Stimulated activated CD8-positive, alpha-beta memory T cell treated with anti-CD3 and anti-CD28 coated beads, Interleukin-15, amount 100 ng/mL, for 48 hours (primary cell): ENCODE measurements around the gene SLF2.

Experiments used
- DNase-seq, 2 donors: peaks; one replicate each; pipeline ENCODE4 v3.0.0-alpha.2; 2020; ENCODE audit warnings: low read depth in 2 of 2

The SLF2 gene

GRCh38 chr10:100901051-100901450, 11.7 kb upstream of the SLF2 start:
- no peak for DNase-seq

GRCh38 chr10:100902622-100903021, 10.1 kb upstream of the SLF2 start:
- no peak for DNase-seq

GRCh38 chr10:100904917-100905316, 7.8 kb upstream of the SLF2 start:
- DNase-seq: no peak

- DNase-seq: no peak
Measured at GRCh38 chr10:100907175-100907574, 5.6 kb upstream of the SLF2 start.

- no peak for DNase-seq
Measured at GRCh38 chr10:100907773-100908363, 4.9 kb upstream of the SLF2 start.

GRCh38 chr10:100908378-100908777, 4.4 kb upstream of the SLF2 start:
- DNase-seq: no peak

- no peak for DNase-seq
Measured at GRCh38 chr10:100909501-100910263, 3.1 kb upstream of the SLF2 start.

- no peak for DNase-seq
Measured at GRCh38 chr10:100911472-100911871, 1.3 kb upstream of the SLF2 start.

GRCh38 chr10:100912013-100912604, 654 bp upstream of the SLF2 start:
- no peak for DNase-seq

GRCh38 chr10:100913470-100913865, 705 bp downstream of the SLF2 start:
- no peak for DNase-seq

GRCh38 chr10:100917071-100917470, 4.3 kb downstream of the SLF2 start:
- no peak for DNase-seq

GRCh38 chr10:100923580-100923979, 10.8 kb downstream of the SLF2 start:
- DNase-seq: no peak

- no peak for DNase-seq
Measured at GRCh38 chr10:100927266-100927665, 14.5 kb downstream of the SLF2 start.

- no peak for DNase-seq
Measured at GRCh38 chr10:100928039-100928438, 15.3 kb downstream of the SLF2 start.

GRCh38 chr10:100930368-100930767, 17.6 kb downstream of the SLF2 start:
- no peak for DNase-seq

GRCh38 chr10:100934084-100934659, 21.4 kb downstream of the SLF2 start:
- no peak for DNase-seq

GRCh38 chr10:100939763-100940344, 27.1 kb downstream of the SLF2 start:
- no peak for DNase-seq

- no peak for DNase-seq
Measured at GRCh38 chr10:100942229-100942628, 29.5 kb downstream of the SLF2 start.

- DNase-seq: no peak
Measured at GRCh38 chr10:100943508-100943907, 30.7 kb downstream of the SLF2 start.

GRCh38 chr10:100945754-100946153, 33.0 kb downstream of the SLF2 start:
- DNase-seq: no peak

GRCh38 chr10:100948916-100949315, 36.2 kb downstream of the SLF2 start:
- DNase-seq: no peak

GRCh38 chr10:100960251-100960650, 47.5 kb downstream of the SLF2 start:
- DNase-seq: no peak
